Erythroblast (primary cell): ENCODE measurements around the gene APLP1.

Source experiments
- GATA1 ChIP-seq: IDR thresholded peaks from 2 replicates; pipeline ENCODE4 v1.6.1; 2011; ENCODE audit warnings: low read depth, mild to moderate bottlenecking, control low read depth, low read length, moderate library complexity
- POLR2A ChIP-seq: IDR thresholded peaks from 2 replicates; pipeline ENCODE4 v1.6.1; 2011; ENCODE audit warnings: mild to moderate bottlenecking, low read length

GRCh38 chr19:35911173-35911572 is 42.8 kb downstream of the APLP1 start:
- TF ChIP-seq POLR2A (no peak), GATA1 (no peak)
